A549 (cell line): ENCODE results near the gene MS4A18.

Source experiments
- CEBPB ChIP-seq, 2 experiments: fragments of >200 bp in 1 of 2; sonication (Bioruptor Twin) in 1 of 2; formaldehyde crosslinking in 1 of 2; IDR thresholded peaks; 2 replicates each; pipeline ENCODE4 v1.6.1; 2012 to 2016
- CTCF ChIP-seq: fragments of >200 bp; sonication (Bioruptor Twin); formaldehyde crosslinking; IDR thresholded peaks from 3 replicates; pipeline ENCODE4 v1.5.1; 2016
- MAX ChIP-seq: IDR thresholded peaks from 2 replicates; pipeline ENCODE4 v1.6.1; 2012
- REST ChIP-seq: fragments of 200-600 bp; sonication (generic); IDR thresholded peaks from 2 replicates; pipeline ENCODE4 v1.6.1; 2016; ENCODE audit warnings: antibody characterized with exemption, mild to moderate bottlenecking, moderate library complexity

GRCh38 chr11:60783911-60784310 is 59.4 kb downstream of the MS4A18 start:
- TF ChIP-seq REST (no peak), CEBPB (IDR thresholded peaks at IDR 0.05) (no peak), MAX (no peak), CTCF (no peak)
